Glutamatergic neuron (in vitro differentiated cells): Measurements from ENCODE around the gene CEP19. TPM values are rescaled to one million over a fixed set of nuclear protein-coding genes. Genes with fewer than 3 reads are reported as not detected.
"Not testable (repeated sequence)": the region's sequence is repeated elsewhere in the genome, so short reads cannot be mapped to it uniquely, and the experiment has no call there.

ENCODE experiments used
- DNase-seq: peaks from one replicate; pipeline ENCODE4 v3.0.0; 2022
- H3K27ac Mint-ChIP-seq: one replicate; pipeline ENCODE4 v1.8.0; 2020; ENCODE audit warnings: mild to moderate bottlenecking, mixed read lengths, inconsistent platforms; ENCODE audit not compliant: unreplicated experiment
- H3K27me3 Mint-ChIP-seq: one replicate; pipeline ENCODE4 v1.8.0; 2020; ENCODE audit warnings: mild to moderate bottlenecking, moderate library complexity, mixed read lengths, inconsistent platforms; ENCODE audit not compliant: unreplicated experiment
- H3K36me3 Mint-ChIP-seq: one replicate; pipeline ENCODE4 v1.8.0; 2020; ENCODE audit warnings: mild to moderate bottlenecking, mixed read lengths, inconsistent platforms; ENCODE audit not compliant: unreplicated experiment
- H3K4me1 Mint-ChIP-seq: one replicate; pipeline ENCODE4 v1.8.0; 2020; ENCODE audit warnings: mild to moderate bottlenecking, low read depth, mixed read lengths, inconsistent platforms; ENCODE audit not compliant: unreplicated experiment
- H3K4me3 Mint-ChIP-seq: one replicate; pipeline ENCODE4 v1.8.0; 2020; ENCODE audit warnings: mild to moderate bottlenecking, mixed read lengths, inconsistent platforms; ENCODE audit not compliant: unreplicated experiment
- H3K9me3 Mint-ChIP-seq: one replicate; pipeline ENCODE4 v1.8.0; 2020; ENCODE audit warnings: mild to moderate bottlenecking, moderate library complexity, mixed read lengths, inconsistent platforms; ENCODE audit not compliant: unreplicated experiment
- total RNA-seq: library from RNA; stranded (reverse); fragmentation: NEBNext Ultra II Directional; extraction: Animal tissue kit (Norgen Biotek cat#: 25700); gene quantifications from one replicate; pipeline ENCODE4 v1.2.1, GENCODE V29; 2021; ENCODE audit not compliant: unreplicated experiment
- TF ChIP-seq, protein P1 (sequence below): fragments of 200-600 bp; sonication (generic); IDR thresholded peaks from one replicate; pipeline ENCODE4 v1.5.0; 2021; ENCODE audit not compliant: partially characterized antibody, unreplicated experiment

CEP19 gene
- total RNA-seq, 1 donor from 2014 or later = 3.3 TPM

GRCh38 chr3:196726788-196727675 is 15.0 kb upstream of the CEP19 start:
- Mint-ChIP-seq H3K4me1 (no peaks in the 10 kb centered on the region), H3K9me3 (no peaks in the 10 kb centered on the region), H3K36me3 (no peaks in the 10 kb centered on the region), H3K27me3 (no peaks in the 10 kb centered on the region), H3K27ac (no peak overlapping the region), H3K4me3 (no peak overlapping the region)
- TF ChIP-seq, protein P1, sequence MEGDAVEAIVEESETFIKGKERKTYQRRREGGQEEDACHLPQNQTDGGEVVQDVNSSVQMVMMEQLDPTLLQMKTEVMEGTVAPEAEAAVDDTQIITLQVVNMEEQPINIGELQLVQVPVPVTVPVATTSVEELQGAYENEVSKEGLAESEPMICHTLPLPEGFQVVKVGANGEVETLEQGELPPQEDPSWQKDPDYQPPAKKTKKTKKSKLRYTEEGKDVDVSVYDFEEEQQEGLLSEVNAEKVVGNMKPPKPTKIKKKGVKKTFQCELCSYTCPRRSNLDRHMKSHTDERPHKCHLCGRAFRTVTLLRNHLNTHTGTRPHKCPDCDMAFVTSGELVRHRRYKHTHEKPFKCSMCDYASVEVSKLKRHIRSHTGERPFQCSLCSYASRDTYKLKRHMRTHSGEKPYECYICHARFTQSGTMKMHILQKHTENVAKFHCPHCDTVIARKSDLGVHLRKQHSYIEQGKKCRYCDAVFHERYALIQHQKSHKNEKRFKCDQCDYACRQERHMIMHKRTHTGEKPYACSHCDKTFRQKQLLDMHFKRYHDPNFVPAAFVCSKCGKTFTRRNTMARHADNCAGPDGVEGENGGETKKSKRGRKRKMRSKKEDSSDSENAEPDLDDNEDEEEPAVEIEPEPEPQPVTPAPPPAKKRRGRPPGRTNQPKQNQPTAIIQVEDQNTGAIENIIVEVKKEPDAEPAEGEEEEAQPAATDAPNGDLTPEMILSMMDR = no peak
- DNase-seq = no peak

DNA sequence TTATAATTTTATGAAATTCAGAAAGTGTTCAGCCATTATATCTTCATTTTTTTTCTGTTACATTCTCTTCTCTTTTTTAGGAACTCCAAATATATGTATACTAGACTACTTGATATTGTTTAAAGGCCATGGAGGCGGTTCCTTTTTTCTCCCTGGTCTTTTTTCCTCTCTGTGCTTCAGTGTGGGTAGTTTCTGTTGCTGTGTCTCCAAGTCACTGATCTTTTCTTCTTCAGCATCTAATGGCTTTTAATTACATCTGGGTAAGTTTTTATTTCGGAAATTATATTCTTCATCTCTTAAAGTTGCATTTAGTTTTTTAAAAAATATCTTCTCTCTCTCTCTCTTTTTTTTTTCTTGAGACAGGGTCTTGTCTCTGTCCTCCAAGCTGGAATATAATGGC is 9.0 kb upstream of the CEP19 start:
- Mint-ChIP-seq H3K27ac (no peak overlapping the region), H3K4me1 (no peaks in the 10 kb centered on the region), H3K27me3 (no peaks in the 10 kb centered on the region), H3K4me3 (no peak overlapping the region), H3K36me3 (peaks cover 11% of the 10 kb centered on the region), H3K9me3 (no peaks in the 10 kb centered on the region)
- TF ChIP-seq, protein P1 = no peak
- DNase-seq = no peak

GRCh38 chr3:196717162-196717561 is 5.1 kb upstream of the CEP19 start:
- H3K4me1 Mint-ChIP-seq, H3K4me3 Mint-ChIP-seq: not testable (repeated sequence)
- H3K36me3 Mint-ChIP-seq = peaks cover 11% of the 10 kb centered on the region

GRCh38 chr3:196712514-196713413 is 714 bp upstream of the CEP19 start:
- Mint-ChIP-seq H3K4me1 (peaks cover 5% of the 10 kb centered on the region), H3K4me3 (peak overlapping the region; percentile 84), H3K36me3 (no peaks in the 10 kb centered on the region), H3K27me3 (no peaks in the 10 kb centered on the region), H3K27ac (no peak overlapping the region), H3K9me3 (no peaks in the 10 kb centered on the region)
- TF ChIP-seq, protein P1 = no peak
- no peak for DNase-seq

More at GRCh38 chr3:196717162-196717561, 5.1 kb upstream of the CEP19 start:
- not testable (repeated sequence) for H3K27ac Mint-ChIP-seq, DNase-seq, H3K9me3 Mint-ChIP-seq, H3K27me3 Mint-ChIP-seq

- Mint-ChIP-seq H3K4me3 (no peak overlapping the region), H3K27me3 (no peaks in the 10 kb centered on the region), H3K36me3 (no peaks in the 10 kb centered on the region), H3K4me1 (peaks cover 5% of the 10 kb centered on the region), H3K27ac (no peak overlapping the region), H3K9me3 (no peaks in the 10 kb centered on the region)
- TF ChIP-seq, protein P1 = no peak
- DNase-seq = no peak
Observed at GRCh38 chr3:196708467-196708866, 3.6 kb downstream of the CEP19 start.
